NCI-H2081 (cell line): ENCODE measurements around the gene E2F1.
"Not testable (repeated sequence)": the region's sequence is repeated elsewhere in the genome, so short reads cannot be mapped to it uniquely, and the experiment has no call there.

ENCODE experiments used
- DNase-seq, 2 experiments: peaks; one replicate each; lab custom pipeline; 2025; lab: John Stamatoyannopoulos, UW

Gene E2F1

GRCh38 chr20:33710681-33711445 lies 24.7 kb upstream of the E2F1 start:
- DNase-seq = no peak

GRCh38 chr20:33709905-33710541 lies 23.8 kb upstream of the E2F1 start:
- no peak for DNase-seq

GRCh38 chr20:33709398-33709797 lies 23.2 kb upstream of the E2F1 start:
- no peak for DNase-seq

- no peak for DNase-seq
Measured at GRCh38 chr20:33707668-33708067, 21.5 kb upstream of the E2F1 start.

- no peak for DNase-seq
Measured at GRCh38 chr20:33704197-33704924, 18.2 kb upstream of the E2F1 start.

- no peak for DNase-seq
Measured at GRCh38 chr20:33703498-33704137, 17.4 kb upstream of the E2F1 start.

GRCh38 chr20:33702861-33703260 lies 16.7 kb upstream of the E2F1 start:
- no peak for DNase-seq

GRCh38 chr20:33701629-33702450 lies 15.7 kb upstream of the E2F1 start:
- no peak for DNase-seq

- DNase-seq = not testable (repeated sequence)
Measured at GRCh38 chr20:33700696-33701441, 14.7 kb upstream of the E2F1 start.

- not testable (repeated sequence) for DNase-seq
Measured at GRCh38 chr20:33698966-33699365, 12.8 kb upstream of the E2F1 start.

- no peak for DNase-seq
Measured at GRCh38 chr20:33697129-33697528, 10.9 kb upstream of the E2F1 start.

GRCh38 chr20:33696448-33696847 lies 10.3 kb upstream of the E2F1 start:
- DNase-seq = no peak

GRCh38 chr20:33694639-33695012 lies 8.4 kb upstream of the E2F1 start:
- no peak for DNase-seq

- peak; percentile 72 to 73 for DNase-seq
Measured at GRCh38 chr20:33693741-33694638, 7.8 kb upstream of the E2F1 start.

GRCh38 chr20:33693289-33693688 lies 7.1 kb upstream of the E2F1 start:
- DNase-seq = no peak

GRCh38 chr20:33689973-33690372 lies 3.8 kb upstream of the E2F1 start:
- no peak for DNase-seq

- no peak for DNase-seq
Measured at GRCh38 chr20:33689493-33689892, 3.3 kb upstream of the E2F1 start.

GRCh38 chr20:33688938-33689424 lies 2.8 kb upstream of the E2F1 start:
- no peak for DNase-seq
